ENCODE measurements around the gene ADAMTS15.
"Not testable (repeated sequence)": the region's sequence is repeated elsewhere in the genome, so short reads cannot be mapped to it uniquely, and the experiment has no call there.

Gene ADAMTS15

GRCh38 chr11:130434521-130435223, 13.8 kb upstream of the ADAMTS15 start:
- peak; percentile 92 for DNase-seq (ENCODE audit: low read depth, low spot score)

GRCh38 chr11:130435671-130436070, 12.8 kb upstream of the ADAMTS15 start:
- DNase-seq (ENCODE audit: low read depth, low spot score), result peak; percentile 56

- no peak for DNase-seq (ENCODE audit: low read depth, low spot score)
These were observed 12.3 kb upstream of the ADAMTS15 start for GRCh38 chr11:130436171-130436570.

GRCh38 chr11:130437848-130438247, 10.6 kb upstream of the ADAMTS15 start:
- DNase-seq (ENCODE audit: low read depth, low spot score), result no peak

GRCh38 chr11:130438401-130439159, 9.9 kb upstream of the ADAMTS15 start:
- not testable (repeated sequence) for DNase-seq (ENCODE audit: low read depth, low spot score)

GRCh38 chr11:130439160-130439519, 9.3 kb upstream of the ADAMTS15 start:
- DNase-seq (ENCODE audit: low read depth, low spot score), result no peak

GRCh38 chr11:130439876-130440275, 8.6 kb upstream of the ADAMTS15 start:
- DNase-seq (ENCODE audit: low read depth, low spot score), result no peak

- no peak for DNase-seq (ENCODE audit: low read depth, low spot score)
These were observed 6.7 kb upstream of the ADAMTS15 start for GRCh38 chr11:130441719-130442118.

GRCh38 chr11:130442737-130443136, 5.7 kb upstream of the ADAMTS15 start:
- DNase-seq (ENCODE audit: low read depth, low spot score), result no peak

GRCh38 chr11:130445788-130446187, 2.7 kb upstream of the ADAMTS15 start:
- DNase-seq (ENCODE audit: low read depth, low spot score), result no peak

- DNase-seq (ENCODE audit: low read depth, low spot score), result no peak
These were observed 418 bp upstream of the ADAMTS15 start for GRCh38 chr11:130448039-130448415.

- peak; percentile 68 for DNase-seq (ENCODE audit: low read depth, low spot score)
These were observed 1.0 kb downstream of the ADAMTS15 start for GRCh38 chr11:130449310-130449990.

- DNase-seq (ENCODE audit: low read depth, low spot score), result peak; percentile 95
These were observed 1.7 kb downstream of the ADAMTS15 start for GRCh38 chr11:130449996-130450769.

GRCh38 chr11:130451231-130452019, 3.0 kb downstream of the ADAMTS15 start:
- DNase-seq (ENCODE audit: low read depth, low spot score), result peak; percentile 36

- DNase-seq (ENCODE audit: low read depth, low spot score), result no peak
These were observed 3.7 kb downstream of the ADAMTS15 start for GRCh38 chr11:130452176-130452575.

GRCh38 chr11:130452940-130453339, 4.5 kb downstream of the ADAMTS15 start:
- no peak for DNase-seq (ENCODE audit: low read depth, low spot score)

- DNase-seq (ENCODE audit: low read depth, low spot score), result no peak
These were observed 6.2 kb downstream of the ADAMTS15 start for GRCh38 chr11:130454491-130455252.

- DNase-seq (ENCODE audit: low read depth, low spot score), result no peak
These were observed 7.2 kb downstream of the ADAMTS15 start for GRCh38 chr11:130455483-130456127.

GRCh38 chr11:130456286-130456685, 7.8 kb downstream of the ADAMTS15 start:
- no peak for DNase-seq (ENCODE audit: low read depth, low spot score)
